ENCODE measurements around the gene CHD2.

The CHD2 gene

DNA sequence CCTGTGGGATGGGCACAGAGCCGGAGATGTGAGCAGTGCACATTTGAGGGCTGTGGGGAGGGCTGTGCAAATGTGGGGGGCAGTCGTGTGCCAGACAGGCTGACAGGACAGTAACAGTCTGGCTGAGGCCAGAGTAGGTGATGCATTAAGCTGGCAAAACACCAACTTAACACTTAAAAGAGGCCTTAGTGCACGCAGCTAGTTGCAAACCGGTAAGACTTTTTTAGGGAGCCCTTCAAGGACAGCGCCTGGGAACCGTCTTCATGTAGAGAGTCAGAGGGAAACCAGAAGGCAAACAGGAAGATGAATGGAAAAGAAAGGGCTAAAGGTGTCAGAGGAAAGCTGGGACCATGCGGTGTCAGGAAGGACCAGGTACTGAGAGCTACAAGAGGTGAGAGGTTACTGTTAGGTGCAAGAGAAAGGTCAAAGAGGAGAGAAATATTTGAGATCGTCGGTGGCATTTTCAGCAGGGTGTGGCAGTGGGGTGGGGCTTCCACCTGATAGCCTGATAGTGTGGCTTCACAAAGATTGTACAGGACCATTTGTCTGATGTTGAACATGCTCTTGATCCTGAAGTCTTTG lies 30.0 kb upstream of the CHD2 start:
- TF ChIP-seq POLR2AphosphoS5 (IDR thresholded peaks at IDR 0.05; ENCODE audit: low read depth, low read length) = no peak
- no peak for TF ChIP-seq FOXP2 (optimal IDR thresholded peaks at IDR 0.05; ENCODE audit: borderline replicate concordance, extremely low read depth, extremely low read length, insufficient read depth)
- no peak for TF ChIP-seq SIN3A (IDR thresholded peaks at IDR 0.05; ENCODE audit: borderline replicate concordance, insufficient read depth, low read length)
- no peak for TF ChIP-seq TAF1 (IDR thresholded peaks at IDR 0.05; ENCODE audit: borderline replicate concordance, insufficient read depth, low read length)
- TF ChIP-seq, protein P1, sequence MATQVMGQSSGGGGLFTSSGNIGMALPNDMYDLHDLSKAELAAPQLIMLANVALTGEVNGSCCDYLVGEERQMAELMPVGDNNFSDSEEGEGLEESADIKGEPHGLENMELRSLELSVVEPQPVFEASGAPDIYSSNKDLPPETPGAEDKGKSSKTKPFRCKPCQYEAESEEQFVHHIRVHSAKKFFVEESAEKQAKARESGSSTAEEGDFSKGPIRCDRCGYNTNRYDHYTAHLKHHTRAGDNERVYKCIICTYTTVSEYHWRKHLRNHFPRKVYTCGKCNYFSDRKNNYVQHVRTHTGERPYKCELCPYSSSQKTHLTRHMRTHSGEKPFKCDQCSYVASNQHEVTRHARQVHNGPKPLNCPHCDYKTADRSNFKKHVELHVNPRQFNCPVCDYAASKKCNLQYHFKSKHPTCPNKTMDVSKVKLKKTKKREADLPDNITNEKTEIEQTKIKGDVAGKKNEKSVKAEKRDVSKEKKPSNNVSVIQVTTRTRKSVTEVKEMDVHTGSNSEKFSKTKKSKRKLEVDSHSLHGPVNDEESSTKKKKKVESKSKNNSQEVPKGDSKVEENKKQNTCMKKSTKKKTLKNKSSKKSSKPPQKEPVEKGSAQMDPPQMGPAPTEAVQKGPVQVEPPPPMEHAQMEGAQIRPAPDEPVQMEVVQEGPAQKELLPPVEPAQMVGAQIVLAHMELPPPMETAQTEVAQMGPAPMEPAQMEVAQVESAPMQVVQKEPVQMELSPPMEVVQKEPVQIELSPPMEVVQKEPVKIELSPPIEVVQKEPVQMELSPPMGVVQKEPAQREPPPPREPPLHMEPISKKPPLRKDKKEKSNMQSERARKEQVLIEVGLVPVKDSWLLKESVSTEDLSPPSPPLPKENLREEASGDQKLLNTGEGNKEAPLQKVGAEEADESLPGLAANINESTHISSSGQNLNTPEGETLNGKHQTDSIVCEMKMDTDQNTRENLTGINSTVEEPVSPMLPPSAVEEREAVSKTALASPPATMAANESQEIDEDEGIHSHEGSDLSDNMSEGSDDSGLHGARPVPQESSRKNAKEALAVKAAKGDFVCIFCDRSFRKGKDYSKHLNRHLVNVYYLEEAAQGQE (IDR thresholded peaks at IDR 0.05; ENCODE audit: insufficient read depth in 1 of 2, low read depth in 2 of 2, low read length in 2 of 2) = no peak

DNA sequence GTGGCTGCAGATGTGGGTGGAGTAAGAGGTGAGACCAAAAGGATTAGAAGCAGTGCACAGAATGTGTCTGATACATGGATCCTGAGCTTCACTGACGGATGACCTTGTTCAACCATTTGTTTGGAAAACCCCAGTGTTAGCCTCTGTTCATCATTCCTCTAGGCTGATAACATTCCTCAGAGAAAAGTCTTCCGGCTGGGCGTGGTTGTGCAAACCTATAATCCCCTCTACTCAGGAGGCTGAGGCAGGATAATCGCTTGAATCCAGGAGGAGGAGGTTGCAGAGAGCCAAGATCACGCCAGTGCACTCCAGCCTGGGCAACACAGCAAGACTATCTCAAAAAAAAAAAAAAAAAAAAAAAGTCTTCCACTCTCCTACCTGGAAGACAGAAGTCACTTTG lies 23.1 kb upstream of the CHD2 start:
- TF ChIP-seq TAF1 (IDR thresholded peaks at IDR 0.05; ENCODE audit: borderline replicate concordance, insufficient read depth, low read length) (no peak), SIN3A (IDR thresholded peaks at IDR 0.05; ENCODE audit: borderline replicate concordance, insufficient read depth, low read length) (no peak)

GRCh38 chr15:92877416-92877815 lies 22.7 kb upstream of the CHD2 start:
- TF ChIP-seq FOXP2 (optimal IDR thresholded peaks at IDR 0.05; ENCODE audit: borderline replicate concordance, extremely low read depth, extremely low read length, insufficient read depth) = no peak
- TF ChIP-seq, protein P1 (IDR thresholded peaks at IDR 0.05; ENCODE audit: insufficient read depth in 1 of 2, low read depth in 2 of 2, low read length in 2 of 2) = no peak

- no peak for TF ChIP-seq SIN3A (IDR thresholded peaks at IDR 0.05; ENCODE audit: borderline replicate concordance, insufficient read depth, low read length)
- no peak for TF ChIP-seq FOXP2 (optimal IDR thresholded peaks at IDR 0.05; ENCODE audit: borderline replicate concordance, extremely low read depth, extremely low read length, insufficient read depth)
- TF ChIP-seq, protein P1 (IDR thresholded peaks at IDR 0.05; ENCODE audit: insufficient read depth in 1 of 2, low read depth in 2 of 2, low read length in 2 of 2) = no peak
- TF ChIP-seq POLR2AphosphoS5 (IDR thresholded peaks at IDR 0.05; ENCODE audit: low read depth, low read length) = no peak
- TF ChIP-seq TAF1 (IDR thresholded peaks at IDR 0.05; ENCODE audit: borderline replicate concordance, insufficient read depth, low read length) = no peak
These were observed 21.5 kb upstream of the CHD2 start for GRCh38 chr15:92878593-92879053.

GRCh38 chr15:92879949-92880725 lies 20.0 kb upstream of the CHD2 start:
- TF ChIP-seq, protein P1 (IDR thresholded peaks at IDR 0.05; ENCODE audit: insufficient read depth in 1 of 2, low read depth in 2 of 2, low read length in 2 of 2) = no peak
- no peak for TF ChIP-seq FOXP2 (optimal IDR thresholded peaks at IDR 0.05; ENCODE audit: borderline replicate concordance, extremely low read depth, extremely low read length, insufficient read depth)
- TF ChIP-seq TAF1 (IDR thresholded peaks at IDR 0.05; ENCODE audit: borderline replicate concordance, insufficient read depth, low read length) = no peak
- TF ChIP-seq POLR2AphosphoS5 (IDR thresholded peaks at IDR 0.05; ENCODE audit: low read depth, low read length) = no peak
- TF ChIP-seq SIN3A (IDR thresholded peaks at IDR 0.05; ENCODE audit: borderline replicate concordance, insufficient read depth, low read length) = no peak

Measured in PFSK-1 (cell line).